ENCODE measurements around the gene SH3TC2. TPM values are rescaled to one million over a fixed set of nuclear protein-coding genes. Genes with fewer than 3 reads are reported as not detected.

Gene SH3TC2
- total RNA-seq: 1 to 10 TPM; 2.5 to 3.8 (median 2.9) TPM

DNA sequence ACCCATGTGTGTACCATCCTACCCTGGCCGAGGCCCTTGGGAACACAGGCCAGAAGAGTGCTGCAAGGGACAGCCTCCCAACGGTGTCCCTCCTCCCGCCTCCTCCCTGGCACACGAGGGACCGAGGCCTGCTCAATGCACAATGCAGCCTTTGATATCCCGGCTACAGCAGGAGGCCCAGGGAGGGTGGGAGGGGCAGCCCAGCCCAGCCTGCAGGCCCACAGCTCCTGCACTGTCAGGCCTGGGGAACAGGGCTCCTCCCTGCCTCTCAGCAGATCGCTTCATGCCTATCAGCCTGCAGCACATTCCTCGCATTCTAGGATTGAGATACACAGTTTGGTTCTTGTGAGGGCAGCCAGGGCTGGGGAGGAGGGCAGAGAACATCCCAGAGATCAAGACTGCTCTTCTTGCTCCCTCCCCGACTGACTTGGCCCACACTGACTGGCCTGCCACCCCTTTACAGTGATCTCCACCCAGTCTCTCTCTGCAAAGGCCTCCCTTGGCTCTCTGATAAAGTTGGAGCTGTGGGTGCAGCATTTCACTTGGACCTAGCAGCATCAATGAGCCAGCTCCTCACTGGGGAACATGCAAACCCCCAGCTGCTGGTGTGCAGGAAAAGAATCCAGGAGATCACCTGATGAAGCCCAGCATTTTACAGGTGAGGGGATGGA, at the start of gene SH3TC2:
TSS of gene SH3TC2 (minus strand) at position 46 of the 671 bp plus-strand sequence. CDS start at position 6, 40 bp downstream.
- Histone ChIP-seq H3K9me3 (no peaks in the 10 kb centered on the region), H3K4me1 (peaks cover 12 to 43% (median 28%) of the 10 kb centered on the region in 3 donors), H3K4me3 (peak within 1 kb of the TSS in 1 of 4 donors; percentile 2), H3K36me3 (no peaks in the 10 kb centered on the region), H3K27me3 (no peaks in the 10 kb centered on the region), H3K27ac (peak within 1 kb of the TSS; percentile 69 to 89 (median 78))
- TF ChIP-seq, protein P1, sequence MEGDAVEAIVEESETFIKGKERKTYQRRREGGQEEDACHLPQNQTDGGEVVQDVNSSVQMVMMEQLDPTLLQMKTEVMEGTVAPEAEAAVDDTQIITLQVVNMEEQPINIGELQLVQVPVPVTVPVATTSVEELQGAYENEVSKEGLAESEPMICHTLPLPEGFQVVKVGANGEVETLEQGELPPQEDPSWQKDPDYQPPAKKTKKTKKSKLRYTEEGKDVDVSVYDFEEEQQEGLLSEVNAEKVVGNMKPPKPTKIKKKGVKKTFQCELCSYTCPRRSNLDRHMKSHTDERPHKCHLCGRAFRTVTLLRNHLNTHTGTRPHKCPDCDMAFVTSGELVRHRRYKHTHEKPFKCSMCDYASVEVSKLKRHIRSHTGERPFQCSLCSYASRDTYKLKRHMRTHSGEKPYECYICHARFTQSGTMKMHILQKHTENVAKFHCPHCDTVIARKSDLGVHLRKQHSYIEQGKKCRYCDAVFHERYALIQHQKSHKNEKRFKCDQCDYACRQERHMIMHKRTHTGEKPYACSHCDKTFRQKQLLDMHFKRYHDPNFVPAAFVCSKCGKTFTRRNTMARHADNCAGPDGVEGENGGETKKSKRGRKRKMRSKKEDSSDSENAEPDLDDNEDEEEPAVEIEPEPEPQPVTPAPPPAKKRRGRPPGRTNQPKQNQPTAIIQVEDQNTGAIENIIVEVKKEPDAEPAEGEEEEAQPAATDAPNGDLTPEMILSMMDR (IDR thresholded peaks at IDR 0.05): no peak
- no peak for TF ChIP-seq POLR2A (IDR thresholded peaks at IDR 0.05)
- intact Hi-C loops (cut with DNase I): no loop called here
- WGBS, 2 donors: no CpG with 5 or more reads among the region's 9 CpGs
- DNase-seq: no peak

DNA sequence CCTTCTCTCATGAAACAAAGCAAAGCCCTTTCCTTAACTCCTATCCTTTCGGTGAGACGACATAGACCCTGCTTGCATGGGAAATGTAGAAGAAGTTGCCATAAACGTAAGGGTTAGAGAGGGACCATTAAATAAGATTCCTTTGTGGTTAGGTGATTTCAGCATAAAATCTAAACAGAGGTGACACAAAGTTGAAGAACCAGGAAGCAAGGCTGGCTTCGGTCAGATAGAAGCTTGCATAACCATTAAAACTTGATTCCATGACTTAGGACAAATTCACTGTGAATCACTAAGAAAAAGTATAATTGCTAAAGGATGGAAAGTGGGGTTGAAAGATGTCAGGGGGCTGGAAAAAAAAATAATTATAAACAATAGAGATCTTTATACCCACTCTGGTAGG, 47.5 kb upstream of the SH3TC2 start:
- no peak overlapping the region for H3K4me3 ChIP-seq
- DNase-seq: no peak
- intact Hi-C loops (cut with DNase I): loop anchor here (5.0 kb wide), 1 partner anchor 373 kb away; no protein-coding TSS in a partner anchor
- no peaks in the 10 kb centered on the region for H3K27me3 ChIP-seq
- H3K36me3 ChIP-seq: no peaks in the 10 kb centered on the region
- no peak for TF ChIP-seq POLR2A (IDR thresholded peaks at IDR 0.05)
- TF ChIP-seq, protein P1 (IDR thresholded peaks at IDR 0.05): no peak
- H3K4me1 ChIP-seq: peaks cover 4 to 22% (median 5%) of the 10 kb centered on the region in 3 donors
- WGBS, 2 donors: 69 to 74% methylated on average over 4 of the region's 4 CpGs
- no peaks in the 10 kb centered on the region for H3K9me3 ChIP-seq
- H3K27ac ChIP-seq: no peak overlapping the region

DNA sequence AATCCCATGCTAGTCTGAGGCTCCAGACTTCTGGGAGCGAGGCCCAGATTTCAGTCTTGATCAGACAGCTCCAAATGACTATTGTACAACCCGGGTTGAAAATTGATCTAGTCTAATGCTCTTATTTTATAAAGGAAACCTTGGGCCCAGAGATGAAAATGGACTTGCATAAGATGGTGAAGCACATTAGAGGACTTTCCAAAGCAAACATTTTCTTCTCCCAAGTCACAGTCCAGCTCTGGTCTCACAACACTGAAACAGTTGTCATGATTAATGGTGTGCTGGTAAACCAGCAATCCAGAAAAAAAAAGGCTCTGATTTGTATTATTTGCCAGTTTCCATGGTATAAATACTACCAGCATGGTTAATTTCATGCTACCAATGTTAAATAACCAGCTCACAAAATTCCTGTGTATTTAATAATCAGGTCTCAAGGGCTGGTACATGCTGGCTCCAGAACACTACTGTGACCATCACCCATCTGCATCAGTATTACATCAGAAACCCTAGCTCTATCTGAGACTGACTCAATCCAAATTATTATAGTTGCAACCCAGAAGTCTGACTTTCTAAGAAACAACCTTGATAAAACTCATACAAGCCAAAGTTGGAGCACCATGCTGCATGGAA, 45.9 kb upstream of the SH3TC2 start:
- Histone ChIP-seq H3K9me3 (no peaks in the 10 kb centered on the region), H3K36me3 (no peaks in the 10 kb centered on the region), H3K27ac (no peak overlapping the region), H3K4me3 (no peak overlapping the region), H3K4me1 (peaks cover 0 to 11% (median 0%) of the 10 kb centered on the region in 3 donors), H3K27me3 (no peaks in the 10 kb centered on the region)
- no peak for TF ChIP-seq POLR2A (IDR thresholded peaks at IDR 0.05)
- TF ChIP-seq, protein P1 (IDR thresholded peaks at IDR 0.05): no peak
- 76 to 83% methylated on average over 2 of the region's 2 CpGs for WGBS, 2 donors
- no peak for DNase-seq
- intact Hi-C loops (cut with DNase I): no loop called here

DNA sequence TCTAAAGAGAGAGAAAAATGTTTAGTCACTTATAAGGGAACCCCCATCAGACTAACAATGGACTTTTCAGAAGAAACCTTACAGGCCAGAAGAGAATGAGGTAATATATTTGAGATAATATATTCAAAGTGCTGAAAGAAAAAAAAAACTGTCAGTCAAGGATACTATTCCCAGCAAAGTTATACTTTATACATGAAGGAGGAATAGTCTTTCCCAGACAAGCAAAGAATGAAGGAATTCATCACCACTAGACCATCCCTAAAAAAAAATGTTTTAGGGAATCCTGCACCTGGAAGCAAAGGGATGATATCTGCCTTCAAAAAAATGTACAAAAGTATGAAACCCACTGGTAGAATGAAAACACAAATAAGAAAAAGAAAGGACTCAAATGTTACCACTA, 37.5 kb upstream of the SH3TC2 start:
- Histone ChIP-seq H3K27me3 (no peaks in the 10 kb centered on the region), H3K9me3 (peaks cover 0 to 26% (median 4%) of the 10 kb centered on the region in 3 donors)
- TF ChIP-seq POLR2A (IDR thresholded peaks at IDR 0.05): no peak
- TF ChIP-seq, protein P1 (IDR thresholded peaks at IDR 0.05): no peak

DNA sequence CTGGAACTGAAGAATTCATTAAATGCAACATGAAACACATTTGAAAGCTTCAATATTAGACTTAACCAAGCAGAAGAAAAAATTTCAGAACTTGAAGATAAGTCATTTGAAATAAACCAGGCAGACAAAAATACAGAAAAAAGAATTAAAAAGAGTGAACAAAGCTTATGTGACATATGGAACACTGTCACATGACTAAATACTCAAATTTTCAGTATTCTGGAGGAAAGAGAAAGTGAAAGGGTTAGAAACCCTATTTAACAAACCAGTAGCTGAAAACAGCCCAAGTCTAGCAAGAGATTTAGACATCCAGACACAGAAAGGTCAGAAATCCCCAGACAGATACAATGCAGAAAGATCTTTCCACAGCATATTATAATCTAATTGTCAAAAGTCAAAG, 37.1 kb upstream of the SH3TC2 start:
- no peak overlapping the region for H3K4me3 ChIP-seq
- TF ChIP-seq POLR2A (IDR thresholded peaks at IDR 0.05): no peak
- TF ChIP-seq, protein P1 (IDR thresholded peaks at IDR 0.05): no peak
- intact Hi-C loops (cut with DNase I): no loop called here
- H3K27ac ChIP-seq: no peak overlapping the region
- DNase-seq: no peak
- H3K36me3 ChIP-seq: no peaks in the 10 kb centered on the region
- H3K9me3 ChIP-seq: peaks cover 0 to 26% (median 4%) of the 10 kb centered on the region in 3 donors
- peaks cover 0 to 7% (median 0%) of the 10 kb centered on the region in 3 donors for H3K4me1 ChIP-seq
- no peaks in the 10 kb centered on the region for H3K27me3 ChIP-seq

More for the DNA sequence above, 37.5 kb upstream of the SH3TC2 start:
- Histone ChIP-seq H3K4me3 (no peak overlapping the region), H3K27ac (no peak overlapping the region), H3K36me3 (no peaks in the 10 kb centered on the region), H3K4me1 (peaks cover 0 to 3% (median 0%) of the 10 kb centered on the region in 3 donors)
- no peak for DNase-seq
- intact Hi-C loops (cut with DNase I): no loop called here

Data from esophagus squamous epithelium (tissue), 5 donors.